ENCODE measurements around the gene SLC25A19.
"Not testable (repeated sequence)": the region's sequence is repeated elsewhere in the genome, so short reads cannot be mapped to it uniquely, and the experiment has no call there.

The SLC25A19 gene

GRCh38 chr17:75263055-75263454 is 26.2 kb downstream of the SLC25A19 start:
- Histone ChIP-seq H3K27ac (no peak overlapping the region), H3K4me1 (peaks cover 6 to 43% (median 27%) of the 10 kb centered on the region in 4 donors), H3K27me3 (no peaks in the 10 kb centered on the region), H3K4me3 (peak overlapping the region in 1 of 2 donors; percentile 98), H3K36me3 (peaks cover 18 to 47% (median 23%) of the 10 kb centered on the region in 3 donors), H3K9me3 (no peaks in the 10 kb centered on the region)
- intact Hi-C loops (cut with DNase I; ENCODE audit: low total_unique reads) = no loop called here
- no peak for DNase-seq
- TF ChIP-seq CTCF (IDR thresholded peaks at IDR 0.05) = no peak

GRCh38 chr17:75262112-75262606 is 27.1 kb downstream of the SLC25A19 start:
- no peaks in the 10 kb centered on the region for H3K27me3 ChIP-seq
- H3K9me3 ChIP-seq = no peaks in the 10 kb centered on the region
- intact Hi-C loops (cut with DNase I; ENCODE audit: low total_unique reads) = no loop called here
- H3K36me3 ChIP-seq = peaks cover 18 to 43% (median 23%) of the 10 kb centered on the region in 3 donors
- peak overlapping the region; percentile 94 to 96 for H3K27ac ChIP-seq
- no peak for TF ChIP-seq CTCF (IDR thresholded peaks at IDR 0.05)
- H3K4me3 ChIP-seq = peak overlapping the region; percentile 98
- no peak for DNase-seq
- peaks cover 6 to 35% (median 27%) of the 10 kb centered on the region in 4 donors for H3K4me1 ChIP-seq

- peaks cover 6 to 34% (median 27%) of the 10 kb centered on the region in 4 donors for H3K4me1 ChIP-seq
- peak within 1 kb of the TSS; percentile 94 to 96 for H3K27ac ChIP-seq
- H3K9me3 ChIP-seq = no peaks in the 10 kb centered on the region
- peak within 1 kb of the TSS; percentile 98 for H3K4me3 ChIP-seq
- no peaks in the 10 kb centered on the region for H3K27me3 ChIP-seq
- H3K36me3 ChIP-seq = peaks cover 13 to 37% (median 21%) of the 10 kb centered on the region in 3 donors
- DNase-seq = peak; percentile 96 to 97
- TF ChIP-seq CTCF (IDR thresholded peaks at IDR 0.05) = no peak
- intact Hi-C loops (cut with DNase I; ENCODE audit: low total_unique reads) = no loop called here
Observed at GRCh38 chr17:75261336-75262111, 27.7 kb downstream of the SLC25A19 start, which contains the start of the genes GGA3 and MRPS7. Gene GGA3, minus strand, starts transcription at chr17:75261606. Its CDS starts 19 bp downstream, at chr17:75261587. Gene MRPS7, plus strand, starts transcription at chr17:75261879. Its CDS starts 22 bp downstream, at chr17:75261901.

GRCh38 chr17:75260641-75261335 is 28.4 kb downstream of the SLC25A19 start:
- H3K4me3 ChIP-seq = peak overlapping the region; percentile 98
- DNase-seq = no peak
- peaks cover 6 to 32% (median 27%) of the 10 kb centered on the region in 4 donors for H3K4me1 ChIP-seq
- peaks cover 5 to 29% (median 13%) of the 10 kb centered on the region in 3 donors for H3K36me3 ChIP-seq
- no peaks in the 10 kb centered on the region for H3K9me3 ChIP-seq
- peak overlapping the region; percentile 94 to 96 for H3K27ac ChIP-seq
- intact Hi-C loops (cut with DNase I; ENCODE audit: low total_unique reads) = no loop called here
- TF ChIP-seq CTCF (IDR thresholded peaks at IDR 0.05) = no peak
- H3K27me3 ChIP-seq = no peaks in the 10 kb centered on the region

GRCh38 chr17:75257228-75257627 is 32.0 kb downstream of the SLC25A19 start:
- intact Hi-C loops (cut with DNase I; ENCODE audit: low total_unique reads); H3K27me3 ChIP-seq; DNase-seq; H3K27ac ChIP-seq; H3K9me3 ChIP-seq; H3K4me3 ChIP-seq; H3K36me3 ChIP-seq: not testable (repeated sequence)
- H3K4me1 ChIP-seq = peaks cover 6 to 22% (median 20%) of the 10 kb centered on the region in 4 donors

- H3K27ac ChIP-seq; H3K9me3 ChIP-seq; DNase-seq; H3K27me3 ChIP-seq; intact Hi-C loops (cut with DNase I; ENCODE audit: low total_unique reads); H3K36me3 ChIP-seq; H3K4me3 ChIP-seq: not testable (repeated sequence)
- H3K4me1 ChIP-seq = peaks cover under 1 to 21% (median 20%) of the 10 kb centered on the region in 4 donors
Observed at GRCh38 chr17:75255954-75256698, 33.1 kb downstream of the SLC25A19 start.
